Endothelial cell of umbilical vein (primary cell): ENCODE data around the gene KIAA0825.

ENCODE experiments used
- CTCF ChIP-seq, 2 donors: IDR thresholded peaks; 1 replicate in 1 of 2; 2 replicates in 1 of 2; pipeline ENCODE4 v1.5.1; 2011; ENCODE audit warnings: low read length in 2 of 2, mild to moderate bottlenecking in 2 of 2, moderate library complexity in 2 of 2, control low read depth in 1 of 2, inconsistent platforms in 1 of 2, low read depth in 1 of 2; ENCODE audit not compliant: insufficient read depth in 1 of 2; ENCODE audit errors: extremely low read depth in 1 of 2
- EZH2 ChIP-seq: IDR thresholded peaks from 2 replicates; pipeline ENCODE4 v1.6.1; 2012; ENCODE audit warnings: borderline replicate concordance, low read depth, mild to moderate bottlenecking, moderate library complexity, low read length, inconsistent platforms; ENCODE audit not compliant: severe bottlenecking
- JUN ChIP-seq: IDR thresholded peaks from 2 replicates; pipeline ENCODE4 v1.6.1; 2011; ENCODE audit warnings: borderline replicate concordance, low read depth; ENCODE audit not compliant: insufficient read length, insufficient read depth
- POLR2A ChIP-seq: IDR thresholded peaks from 2 replicates; pipeline ENCODE4 v1.6.1; 2012; ENCODE audit warnings: low read depth, mild to moderate bottlenecking, control low read depth, low read length
- TF ChIP-seq, protein P1 (sequence below): IDR thresholded peaks from 2 replicates; pipeline ENCODE4 v1.6.1; 2011; ENCODE audit not compliant: insufficient read depth, insufficient read length

- TF ChIP-seq CTCF (IDR thresholded peaks at IDR 0.05; ENCODE audit: extremely low read depth in 1 of 2, insufficient read depth in 1 of 2, low read depth in 1 of 2, low read length in 2 of 2) (no peak), POLR2A (no peak), JUN (no peak), EZH2 (no peak)
- TF ChIP-seq, protein P1, sequence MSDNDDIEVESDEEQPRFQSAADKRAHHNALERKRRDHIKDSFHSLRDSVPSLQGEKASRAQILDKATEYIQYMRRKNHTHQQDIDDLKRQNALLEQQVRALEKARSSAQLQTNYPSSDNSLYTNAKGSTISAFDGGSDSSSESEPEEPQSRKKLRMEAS: no peak
Observed at GRCh38 chr5:94240134-94240533, 378.3 kb downstream of the KIAA0825 start.
